ENCODE measurements around the gene DPM2.

DPM2 gene

DNA sequence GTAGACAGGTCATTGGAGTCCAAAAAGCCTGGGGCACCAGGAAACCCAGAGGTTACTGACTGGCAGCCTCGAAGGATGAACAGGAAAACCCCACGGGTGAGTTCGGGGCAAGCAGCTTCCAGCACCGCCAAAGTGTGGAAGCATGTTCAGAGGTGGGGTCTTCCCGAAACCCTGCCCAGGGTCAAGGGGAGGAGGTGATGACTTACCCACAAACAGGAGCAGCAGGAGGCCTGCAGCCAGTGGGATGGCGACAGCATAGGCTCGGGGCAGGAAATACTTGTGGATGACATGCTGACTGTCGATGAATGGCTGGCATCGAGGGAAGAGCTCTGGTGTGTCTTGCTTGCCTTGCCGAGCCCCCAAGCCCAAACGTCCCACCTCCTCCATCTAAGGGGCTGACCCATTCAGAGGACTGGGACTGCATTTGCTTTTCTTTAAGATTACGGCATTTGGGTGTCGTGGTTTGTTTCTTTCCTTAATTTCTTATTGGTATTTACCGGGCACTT lies 1.3 kb downstream of the DPM2 start:
- DNase-seq = no peak

DNA sequence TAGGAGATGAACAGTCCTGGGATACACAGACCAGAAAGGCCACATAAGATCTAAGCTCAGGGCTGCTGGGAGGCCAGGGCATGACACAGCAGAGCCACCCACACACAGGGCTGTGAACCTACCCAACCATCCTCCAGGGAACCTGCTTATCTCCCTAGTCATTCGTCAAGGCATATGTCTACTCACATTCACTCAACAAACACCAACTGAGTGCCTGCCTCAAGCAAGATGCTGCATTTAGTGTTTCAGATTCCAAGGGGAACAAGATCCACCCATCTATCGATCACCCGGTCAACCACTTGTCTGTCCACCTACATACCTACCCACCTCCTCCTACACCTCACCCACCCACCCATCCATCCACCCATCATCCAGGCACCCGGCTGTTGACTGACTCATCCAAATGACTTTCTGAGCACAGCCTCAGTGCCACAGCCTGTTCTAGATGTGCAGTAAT lies 1.9 kb downstream of the DPM2 start:
- peak in 2 of 4 experiments; percentile 36 to 45 for DNase-seq

DNA sequence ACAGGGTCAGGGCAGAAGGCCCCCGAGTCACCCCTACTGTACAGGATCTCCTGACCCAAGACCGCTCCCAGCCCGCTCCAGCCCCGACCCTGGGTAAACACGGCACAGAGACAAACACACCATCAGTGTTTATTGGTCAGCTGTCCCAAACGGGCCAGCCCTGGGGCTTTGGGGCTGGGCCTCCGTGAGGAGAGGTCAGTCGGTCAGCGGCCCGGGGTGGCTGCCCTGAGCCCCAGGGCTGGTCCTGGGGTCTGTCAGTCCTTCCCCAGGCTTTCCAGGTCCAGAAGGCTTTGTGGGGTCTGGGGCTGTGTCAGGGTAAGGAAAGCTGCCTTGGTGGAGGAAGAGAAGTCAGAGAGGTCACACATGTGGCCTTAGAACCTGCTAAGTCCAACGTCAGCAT lies 2.7 kb downstream of the DPM2 start:
- no peak for DNase-seq

GRCh38 chr9:127934248-127934647 lies 3.4 kb downstream of the DPM2 start:
- DNase-seq = no peak

- no peak for DNase-seq
Observed at GRCh38 chr9:127931092-127931881, 6.4 kb downstream of the DPM2 start.

GRCh38 chr9:127930231-127931091 lies 7.2 kb downstream of the DPM2 start, which contains the start of gene PIP5KL1:
Gene PIP5KL1 (minus strand): TSS chr9:127930777. CDS start chr9:127930752, 25 bp downstream.
- peak; percentile 69 to 89 (median 78) for DNase-seq

- DNase-seq = no peak
Observed at GRCh38 chr9:127929625-127929979, 8.1 kb downstream of the DPM2 start.

DNA sequence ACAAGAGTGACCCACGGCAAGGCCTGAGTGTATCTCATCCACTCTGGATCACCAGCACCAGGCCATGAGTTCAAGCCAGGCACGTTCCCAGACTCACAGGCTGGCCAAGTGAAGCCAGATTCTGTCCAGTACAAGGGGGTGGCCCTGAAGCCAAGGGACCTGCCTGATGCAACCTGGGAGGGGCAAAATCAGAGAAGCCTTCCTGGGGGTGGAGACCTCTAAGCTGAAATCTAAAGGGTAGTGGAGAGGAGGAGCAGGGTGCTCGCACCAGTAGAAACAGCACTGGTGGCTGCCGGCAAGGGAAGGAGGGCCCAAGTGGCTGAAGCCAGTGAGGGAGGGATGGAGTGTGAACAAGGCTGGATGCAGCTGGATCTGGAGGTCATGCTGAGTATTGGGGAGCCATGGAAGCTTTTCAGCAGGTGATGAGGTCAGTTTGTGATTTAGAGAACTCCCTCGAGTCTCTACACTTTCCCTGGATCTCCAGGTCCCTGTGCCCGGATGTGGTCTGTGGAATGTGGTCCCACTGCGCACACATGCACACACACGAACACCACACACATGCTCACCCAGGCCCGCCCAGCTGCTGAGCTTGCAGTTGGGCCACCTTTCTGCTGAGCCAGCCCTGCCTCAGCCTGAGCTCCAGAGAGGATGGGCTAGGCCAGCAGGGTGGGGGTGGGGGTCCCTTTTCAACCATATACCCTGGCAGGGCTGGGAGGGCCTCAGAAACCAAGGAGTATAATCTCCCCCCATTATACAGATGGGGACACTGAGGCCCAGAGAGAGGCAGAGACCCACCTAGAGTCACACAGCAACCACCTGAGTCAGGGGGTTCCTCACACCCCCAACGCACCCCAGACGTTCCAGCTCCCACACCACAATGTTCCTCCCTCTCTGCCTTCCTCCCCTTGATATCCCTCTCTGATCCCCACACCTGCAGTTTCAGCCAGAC lies 8.7 kb downstream of the DPM2 start:
- DNase-seq = no peak

DNA sequence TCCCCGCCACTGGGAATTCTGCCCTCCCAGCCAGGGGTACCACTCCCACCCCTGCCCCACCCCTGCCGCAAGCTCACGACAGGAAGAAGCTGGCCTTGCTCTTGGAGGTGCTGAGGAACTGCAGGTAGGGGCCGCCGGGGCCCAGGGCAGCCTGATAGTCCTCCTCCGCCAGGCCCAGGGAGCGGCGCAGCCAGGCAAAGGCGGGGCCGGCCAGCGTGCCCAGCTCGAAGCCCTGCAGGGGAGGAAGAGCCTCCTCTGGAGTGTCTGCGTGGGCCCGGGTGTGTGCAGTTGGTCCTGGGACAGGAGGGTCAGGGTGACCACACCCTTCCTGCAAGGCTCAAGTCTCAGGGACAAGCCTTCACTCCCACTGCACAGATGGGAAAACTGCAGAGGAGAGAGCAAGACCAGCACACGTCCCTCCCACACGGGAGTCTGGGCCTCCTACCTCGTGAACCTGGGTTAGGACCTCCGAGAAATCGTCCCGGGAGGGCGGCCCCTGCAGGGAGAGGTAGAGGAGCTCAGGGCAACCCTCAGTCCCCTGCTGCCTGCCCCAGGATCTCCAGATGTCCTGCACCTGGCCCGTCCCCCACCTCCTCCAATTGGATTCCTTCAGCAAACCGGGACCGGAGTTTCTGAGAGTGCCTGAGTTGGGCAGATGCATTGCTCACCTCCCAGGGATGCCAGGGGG lies 9.5 kb downstream of the DPM2 start:
- DNase-seq = peak in 3 of 4 experiments; percentile 30 to 70 (median 60)

DNA sequence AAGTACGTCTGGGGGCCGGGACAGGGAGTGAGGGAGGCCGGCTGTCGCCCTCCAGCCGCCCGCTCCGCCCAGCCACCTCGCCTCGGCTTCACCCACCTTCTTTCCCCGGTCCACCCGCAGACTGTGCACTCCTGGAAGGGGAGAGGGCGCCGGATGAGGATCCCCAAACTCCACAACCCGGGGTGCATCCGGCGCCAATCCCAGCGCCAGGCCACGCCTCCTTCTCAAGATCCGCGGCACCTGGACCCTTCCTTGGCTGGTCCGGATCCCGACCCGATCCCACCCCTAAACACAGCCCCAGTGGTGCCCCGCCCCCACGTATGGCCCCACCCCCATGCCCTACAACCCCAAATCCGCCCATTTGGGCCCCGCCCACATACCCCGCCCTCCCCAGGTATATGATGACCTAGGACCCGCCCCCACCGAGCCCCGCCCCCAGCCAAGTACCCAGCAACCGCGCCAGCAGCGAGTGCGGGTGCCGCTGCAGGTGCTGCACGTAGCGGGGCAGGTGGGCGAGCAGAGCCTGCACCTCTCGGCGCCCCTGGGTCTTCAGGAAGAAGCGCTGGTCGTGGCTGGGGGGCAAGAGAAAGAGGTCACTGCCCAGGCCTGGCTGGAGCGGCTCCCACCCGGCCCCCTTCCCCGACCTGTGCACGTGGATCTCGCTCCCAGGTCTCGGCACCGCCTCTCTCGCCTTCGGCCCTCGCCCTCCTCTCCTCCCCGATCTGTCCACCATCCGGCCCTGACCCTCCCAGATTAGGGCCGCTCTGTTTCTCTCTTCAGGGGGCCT lies 10.3 kb downstream of the DPM2 start:
- no peak for DNase-seq

DNA sequence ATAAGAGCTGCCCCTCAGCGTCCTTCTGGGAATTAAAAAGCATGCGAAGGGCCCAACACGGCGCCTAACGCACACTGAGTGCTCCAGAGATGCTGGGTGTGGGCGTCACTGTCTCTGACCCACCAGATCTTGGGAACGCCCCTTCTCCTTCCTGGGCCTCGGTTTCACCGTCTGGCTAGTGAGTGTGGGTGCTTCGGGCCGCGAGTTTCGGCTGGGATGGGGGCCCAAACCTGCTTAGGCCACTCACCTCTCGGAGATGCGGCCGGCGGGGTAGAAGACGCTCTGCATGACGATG lies 10.8 kb downstream of the DPM2 start:
- DNase-seq = peak in 1 of 4 experiments; percentile 20

DNA sequence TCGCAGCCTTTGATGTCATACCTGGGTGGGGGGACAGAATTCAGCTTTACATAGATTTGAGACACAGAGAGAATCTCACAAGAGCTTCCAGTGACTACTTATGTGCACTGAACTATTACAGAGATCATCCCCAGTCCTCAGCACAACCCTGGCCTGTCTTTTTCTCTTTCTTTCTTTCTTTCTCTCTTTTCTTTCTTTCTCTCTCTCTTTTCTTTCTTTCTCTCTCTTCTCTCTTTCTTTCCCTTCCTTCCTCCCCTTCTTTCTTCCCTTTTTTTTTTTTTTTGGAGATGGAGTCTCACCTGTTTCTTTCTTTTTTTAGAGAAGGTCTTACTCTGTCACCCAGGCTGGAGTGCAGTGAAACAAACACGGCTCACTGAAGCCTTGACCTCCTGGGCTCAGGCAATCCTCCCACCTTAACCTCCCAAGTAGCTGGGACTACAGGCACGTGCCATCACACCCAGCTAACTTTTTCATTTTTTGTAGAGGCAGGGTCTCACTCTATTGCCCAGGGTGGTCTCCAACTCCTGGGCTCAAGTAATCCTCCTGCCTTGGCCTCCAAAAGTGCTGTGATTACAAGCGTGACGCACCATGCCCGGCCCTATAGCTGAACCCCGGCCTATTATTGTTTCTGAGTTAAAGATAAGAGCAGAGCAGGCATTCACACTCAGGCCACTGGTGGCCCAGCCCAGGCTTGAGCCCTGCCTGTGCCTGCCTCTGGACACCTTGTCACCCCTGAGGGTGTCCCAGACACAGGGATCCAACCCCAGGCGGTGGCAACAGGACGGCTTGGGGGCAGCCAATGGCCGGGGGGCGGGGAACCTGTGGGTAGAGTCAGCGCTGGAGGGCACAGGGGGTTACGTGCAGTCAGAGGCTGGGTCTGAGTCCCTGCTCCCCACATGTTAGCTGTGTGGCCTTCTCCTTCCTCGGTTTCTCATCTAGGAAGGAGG lies 11.4 kb downstream of the DPM2 start:
- DNase-seq = no peak

DNA sequence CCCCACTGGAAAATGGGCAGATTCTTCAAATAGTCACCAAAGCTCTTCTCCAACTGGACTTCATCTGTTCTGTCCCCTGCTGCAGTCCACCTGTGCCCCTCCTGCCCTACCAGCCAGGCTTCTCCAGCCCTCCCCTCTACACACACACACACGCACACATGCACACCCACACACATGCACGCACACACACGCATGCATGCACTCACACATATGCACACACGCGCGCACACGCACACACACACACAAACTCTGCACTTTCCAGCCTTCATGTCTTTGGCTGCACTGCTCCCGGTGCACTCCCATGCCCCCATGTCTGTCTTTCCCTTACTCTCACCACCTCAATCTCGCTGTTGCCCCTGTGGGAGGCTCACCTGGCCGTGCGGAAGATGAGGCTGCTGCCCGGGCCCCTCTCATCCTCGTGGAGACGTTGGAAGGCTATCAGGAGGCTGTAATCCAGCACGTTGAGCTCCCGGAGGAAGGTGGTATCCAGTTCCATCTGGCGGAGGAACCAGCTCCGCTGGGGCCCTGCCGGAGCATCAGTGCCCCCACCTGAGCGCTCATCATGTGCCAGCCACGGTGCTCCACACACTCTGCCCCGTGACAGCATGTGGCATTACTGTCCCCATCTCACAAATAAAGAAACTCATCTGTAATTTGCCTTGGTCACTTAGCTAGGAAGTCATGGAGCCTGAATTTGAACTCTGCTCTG lies 12.8 kb downstream of the DPM2 start:
- no peak for DNase-seq

- DNase-seq = no peak
Observed at GRCh38 chr9:127923771-127924170, 13.9 kb downstream of the DPM2 start.

DNA sequence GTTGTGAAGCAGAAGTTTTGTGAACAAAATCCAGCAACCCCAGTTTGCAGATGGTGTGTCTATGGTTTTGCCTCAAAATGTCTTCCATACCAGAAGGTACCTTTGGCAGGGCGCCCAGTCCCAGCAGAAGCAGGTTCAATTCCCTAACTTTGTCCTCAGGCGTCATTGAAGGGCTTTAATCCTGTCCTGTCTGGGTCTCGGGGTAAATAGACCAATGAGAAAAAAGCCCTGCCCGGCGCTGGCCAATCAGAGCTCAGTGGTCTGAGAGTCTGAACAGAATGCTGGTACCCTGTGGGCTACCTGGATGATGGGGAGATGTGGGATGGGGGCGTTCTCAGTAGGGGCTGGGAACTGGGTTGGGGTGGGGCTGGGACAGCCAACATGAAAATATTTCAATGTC lies 14.6 kb downstream of the DPM2 start:
- DNase-seq = no peak

DNA sequence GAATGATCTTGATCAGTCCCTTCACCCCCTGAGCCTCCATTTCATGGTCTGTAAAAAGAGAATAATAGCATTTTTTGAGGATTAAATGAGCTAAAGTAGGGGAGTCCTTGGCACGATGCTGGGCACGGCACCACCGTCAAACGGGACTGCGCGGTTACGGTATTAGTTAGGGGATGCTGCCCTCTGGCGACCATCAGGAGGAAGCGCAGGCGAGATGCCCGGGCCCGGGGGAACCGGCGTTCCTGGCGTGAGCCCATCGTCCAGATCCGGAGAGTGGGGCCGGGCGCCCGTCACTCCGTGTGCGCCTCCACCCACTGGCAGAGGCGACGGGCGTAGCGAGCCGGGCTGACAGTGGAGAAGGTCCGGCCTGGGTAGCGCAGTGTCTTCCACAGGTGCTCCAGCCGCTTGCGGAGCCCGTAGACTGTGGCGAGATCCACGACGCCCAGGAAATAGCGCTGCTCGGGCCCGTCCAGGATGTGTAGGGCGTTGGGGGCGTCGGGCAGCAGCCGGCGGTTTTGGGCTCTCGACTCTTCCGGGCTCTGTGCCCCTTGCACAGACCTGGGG lies 16.0 kb downstream of the DPM2 start:
- DNase-seq = peak; percentile 66 to 83 (median 79)

DNA sequence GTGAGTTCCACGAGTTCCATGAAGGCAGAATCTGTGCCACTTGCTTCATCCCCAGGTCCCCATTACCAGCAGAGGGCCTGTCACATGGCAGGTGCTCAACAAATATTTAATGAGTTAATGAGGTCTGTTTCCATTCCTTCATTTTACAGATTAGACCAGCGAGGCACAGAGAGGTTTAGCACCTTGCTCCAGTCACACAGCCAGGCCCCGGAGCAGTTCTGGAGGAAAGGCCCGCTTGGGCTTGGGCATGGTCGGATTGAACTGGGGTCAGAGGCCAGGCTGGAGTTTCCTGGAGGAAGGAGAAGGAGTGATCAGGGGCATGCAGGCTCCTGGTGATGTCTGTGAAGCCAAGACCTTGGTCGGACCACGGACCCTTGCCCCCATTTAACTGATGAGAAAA lies 16.9 kb downstream of the DPM2 start:
- no peak for DNase-seq

DNA sequence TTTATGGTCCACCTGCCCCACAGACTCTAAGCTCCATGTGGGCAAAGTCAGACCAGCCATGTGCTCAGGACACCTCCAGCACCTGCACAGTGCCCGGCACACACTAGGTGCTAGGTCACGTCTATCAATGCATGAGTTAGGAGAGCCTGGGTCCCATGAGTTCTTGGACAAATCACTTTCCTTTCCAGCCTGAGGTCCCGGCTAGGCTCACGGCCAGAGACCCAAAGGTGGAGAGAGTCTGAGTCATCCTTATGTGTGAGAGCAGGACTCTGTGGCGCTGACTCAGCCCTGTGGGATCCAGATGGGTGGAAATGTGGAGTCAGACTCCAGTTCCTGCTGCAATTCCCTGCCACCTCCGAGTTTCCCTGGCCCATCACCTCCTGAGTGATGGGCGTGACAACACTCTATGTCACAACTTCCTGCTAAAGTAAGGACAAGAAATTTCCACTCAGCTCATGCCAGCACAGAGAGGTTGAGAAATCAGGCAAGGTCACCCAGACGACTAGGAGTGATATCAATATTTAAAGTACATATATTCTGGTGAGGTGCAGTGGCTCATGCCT lies 18.3 kb downstream of the DPM2 start:
- peak; percentile 88 to 96 (median 92) for DNase-seq
